Renal pelvis (tissue), 12 donors: Measurements from ENCODE around the gene NCOA7. TPM values are rescaled to one million over a fixed set of nuclear protein-coding genes. Genes with fewer than 3 reads are reported as not detected.

Experiments
- DNase-seq: peaks from one replicate; pipeline ENCODE4 v3.0.0-alpha.2; 2013
- long read RNA-seq, 16 experiments: transcript quantifications; one replicate each; lab custom pipeline, GENCODE V29; 2026
- polyA plus RNA-seq, 3 donors: library from polyadenylated mRNA; unstranded; fragments of 120-200 nt; gene quantifications; one replicate each; pipeline ENCODE4 v1.2.1, GENCODE V29; 2013; ENCODE audit not compliant: insufficient read length in 3 of 3

Gene NCOA7, protein sequence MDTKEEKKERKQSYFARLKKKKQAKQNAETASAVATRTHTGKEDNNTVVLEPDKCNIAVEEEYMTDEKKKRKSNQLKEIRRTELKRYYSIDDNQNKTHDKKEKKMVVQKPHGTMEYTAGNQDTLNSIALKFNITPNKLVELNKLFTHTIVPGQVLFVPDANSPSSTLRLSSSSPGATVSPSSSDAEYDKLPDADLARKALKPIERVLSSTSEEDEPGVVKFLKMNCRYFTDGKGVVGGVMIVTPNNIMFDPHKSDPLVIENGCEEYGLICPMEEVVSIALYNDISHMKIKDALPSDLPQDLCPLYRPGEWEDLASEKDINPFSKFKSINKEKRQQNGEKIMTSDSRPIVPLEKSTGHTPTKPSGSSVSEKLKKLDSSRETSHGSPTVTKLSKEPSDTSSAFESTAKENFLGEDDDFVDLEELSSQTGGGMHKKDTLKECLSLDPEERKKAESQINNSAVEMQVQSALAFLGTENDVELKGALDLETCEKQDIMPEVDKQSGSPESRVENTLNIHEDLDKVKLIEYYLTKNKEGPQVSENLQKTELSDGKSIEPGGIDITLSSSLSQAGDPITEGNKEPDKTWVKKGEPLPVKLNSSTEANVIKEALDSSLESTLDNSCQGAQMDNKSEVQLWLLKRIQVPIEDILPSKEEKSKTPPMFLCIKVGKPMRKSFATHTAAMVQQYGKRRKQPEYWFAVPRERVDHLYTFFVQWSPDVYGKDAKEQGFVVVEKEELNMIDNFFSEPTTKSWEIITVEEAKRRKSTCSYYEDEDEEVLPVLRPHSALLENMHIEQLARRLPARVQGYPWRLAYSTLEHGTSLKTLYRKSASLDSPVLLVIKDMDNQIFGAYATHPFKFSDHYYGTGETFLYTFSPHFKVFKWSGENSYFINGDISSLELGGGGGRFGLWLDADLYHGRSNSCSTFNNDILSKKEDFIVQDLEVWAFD
- polyA plus RNA-seq, result 10 to 100 TPM; 31.4 to 50.9 (median 42.6) TPM
- long read RNA-seq, donor 1, partial matches to known transcripts, result 0 of 1 reads
- long read RNA-seq, donor 1, other reads (novel, unspliced or antisense), result 0 of 1 reads
- long read RNA-seq, donor 2, result 0 reads
- long read RNA-seq, donor 3, partial matches to known transcripts, result 0 of 7 reads
- long read RNA-seq, donor 3, other reads (novel, unspliced or antisense), result 0 of 7 reads
- long read RNA-seq, donor 4, full-length matches to known transcripts, result 3 of 3 reads
- long read RNA-seq, donor 4, partial matches to known transcripts, result 0 of 3 reads
- long read RNA-seq, donor 4, other reads (novel, unspliced or antisense), result 0 of 3 reads
- long read RNA-seq, donor 5, partial matches to known transcripts, result 6 of 7 reads
- long read RNA-seq, donor 5, other reads (novel, unspliced or antisense), result 0 of 7 reads
- long read RNA-seq, donor 6, full-length matches to known transcripts, result 2 of 7 reads
- long read RNA-seq, donor 6, partial matches to known transcripts, result 5 of 7 reads
- long read RNA-seq, donor 6, other reads (novel, unspliced or antisense), result 0 of 7 reads
- long read RNA-seq, donor 7, full-length matches to known transcripts, result 2 of 2 reads
- long read RNA-seq, donor 7, partial matches to known transcripts, result 0 of 2 reads
- long read RNA-seq, donor 7, other reads (novel, unspliced or antisense), result 0 of 2 reads
- long read RNA-seq, donor 8, full-length matches to known transcripts, result 2 of 2 reads
- long read RNA-seq, donor 8, partial matches to known transcripts, result 0 of 2 reads
- long read RNA-seq, donor 8, other reads (novel, unspliced or antisense), result 0 of 2 reads
- long read RNA-seq, donor 9, partial matches to known transcripts, result 5 of 16 reads
- long read RNA-seq, donor 9, other reads (novel, unspliced or antisense), result 8 of 16 reads
- long read RNA-seq, donor 10, transcript NCOA7-205 (3 exons, 488 nt), result major isoform, 5 of 8 reads
- long read RNA-seq, donor 10, partial matches to known transcripts, result 0 of 8 reads
- long read RNA-seq, donor 10, other reads (novel, unspliced or antisense), result 0 of 8 reads
- long read RNA-seq, donor 11, partial matches to known transcripts, result 12 of 14 reads
- long read RNA-seq, donor 11, other reads (novel, unspliced or antisense), result 0 of 14 reads
- long read RNA-seq, donor 12, partial matches to known transcripts, result 0 of 2 reads
- long read RNA-seq, donor 12, other reads (novel, unspliced or antisense), result 0 of 2 reads
- long read RNA-seq, donor 13, partial matches to known transcripts, result 11 of 15 reads
- long read RNA-seq, donor 13, other reads (novel, unspliced or antisense), result 0 of 15 reads
- long read RNA-seq, donor 14, partial matches to known transcripts, result 6 of 19 reads
- long read RNA-seq, donor 14, other reads (novel, unspliced or antisense), result 6 of 19 reads
- long read RNA-seq, donor 15, full-length matches to known transcripts, result 22 of 27 reads
- long read RNA-seq, donor 15, partial matches to known transcripts, result 5 of 27 reads
- long read RNA-seq, donor 15, other reads (novel, unspliced or antisense), result 0 of 27 reads
- long read RNA-seq, donor 16, full-length matches to known transcripts, result 5 of 5 reads
- long read RNA-seq, donor 16, partial matches to known transcripts, result 0 of 5 reads
- long read RNA-seq, donor 16, other reads (novel, unspliced or antisense), result 0 of 5 reads

DNA sequence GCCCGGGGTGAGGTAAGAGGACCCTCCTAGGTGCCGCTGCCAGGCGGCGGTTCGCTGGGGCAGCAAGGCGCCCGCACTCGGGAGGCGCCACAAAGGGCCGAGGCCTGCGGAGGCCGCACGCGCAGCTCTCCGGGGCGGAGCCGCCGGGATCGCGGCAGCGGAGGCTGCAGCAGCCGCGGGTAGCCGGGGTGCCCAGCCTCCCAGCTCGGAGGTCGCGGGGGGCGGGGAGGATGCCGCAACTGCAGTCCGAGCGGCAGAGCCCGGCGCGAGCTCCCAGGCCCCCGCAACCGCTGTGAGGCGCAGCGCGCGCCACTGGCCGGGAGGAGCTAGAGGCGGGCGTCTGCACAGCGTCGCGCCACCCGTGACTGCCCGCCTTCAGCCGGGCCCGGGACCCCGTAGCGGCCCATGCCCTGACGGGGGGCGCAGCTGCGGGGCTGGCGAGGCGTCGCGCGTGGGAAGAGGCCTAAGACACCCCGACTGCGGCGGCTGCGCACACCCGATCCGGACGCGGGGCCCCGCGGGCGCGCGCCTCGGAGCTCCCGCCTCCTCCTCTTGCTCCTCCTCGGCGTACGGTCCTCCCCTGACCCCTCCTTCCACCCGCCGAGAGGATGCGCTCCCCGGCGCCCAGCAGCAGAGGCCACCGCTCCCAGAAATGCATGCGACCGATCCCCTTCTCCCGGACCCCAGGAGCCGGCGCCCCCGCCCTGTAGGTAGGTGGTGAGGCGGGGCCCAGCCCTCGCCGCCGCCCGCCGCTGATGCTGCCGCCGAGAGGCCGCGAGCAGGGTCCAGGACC is at the start of gene NCOA7:
Gene NCOA7 (plus strand): TSS at position 603 of the 793 bp plus-strand sequence. CDS start 24,395 bp downstream, outside the sequence.
- peak; percentile 83 for DNase-seq

DNA sequence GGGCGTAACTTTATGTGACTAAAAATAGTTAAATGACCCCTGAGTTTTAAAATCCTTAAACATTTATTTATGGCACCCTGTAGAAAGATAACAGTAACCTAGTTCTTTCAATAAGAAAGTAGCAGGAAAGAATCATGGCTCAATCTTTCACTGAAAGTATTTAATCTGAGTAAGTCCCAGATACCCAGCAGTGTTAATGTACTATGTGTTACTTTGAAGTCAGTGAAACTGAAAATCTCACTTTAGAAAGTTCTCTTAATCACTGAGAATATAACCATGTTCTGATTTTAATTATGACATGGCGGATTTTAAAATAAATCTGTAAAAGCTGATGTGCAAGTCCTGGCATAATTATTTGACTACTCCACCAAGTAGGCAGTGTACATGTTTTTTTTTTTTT is 49.4 kb upstream of the NCOA7 start:
- DNase-seq, result no peak

DNA sequence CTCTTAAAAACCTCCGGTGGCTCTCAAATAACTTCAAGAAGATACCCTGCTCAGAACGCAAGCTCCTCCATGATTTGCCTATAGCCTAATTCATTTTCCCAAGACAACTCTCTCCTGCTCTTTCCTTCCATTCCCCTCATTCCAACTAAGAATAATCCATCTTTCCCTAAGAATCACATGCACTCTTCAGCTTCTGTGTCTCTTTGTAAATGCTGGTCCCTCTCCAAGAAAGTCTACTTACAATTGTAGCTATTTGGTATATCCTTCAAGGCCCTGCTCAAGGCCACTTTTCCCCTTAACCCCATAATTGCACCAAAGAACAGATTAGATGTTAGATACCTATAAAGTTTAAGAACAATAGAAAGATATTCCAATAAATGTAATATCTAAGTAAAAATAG is 48.7 kb upstream of the NCOA7 start:
- no peak for DNase-seq

DNA sequence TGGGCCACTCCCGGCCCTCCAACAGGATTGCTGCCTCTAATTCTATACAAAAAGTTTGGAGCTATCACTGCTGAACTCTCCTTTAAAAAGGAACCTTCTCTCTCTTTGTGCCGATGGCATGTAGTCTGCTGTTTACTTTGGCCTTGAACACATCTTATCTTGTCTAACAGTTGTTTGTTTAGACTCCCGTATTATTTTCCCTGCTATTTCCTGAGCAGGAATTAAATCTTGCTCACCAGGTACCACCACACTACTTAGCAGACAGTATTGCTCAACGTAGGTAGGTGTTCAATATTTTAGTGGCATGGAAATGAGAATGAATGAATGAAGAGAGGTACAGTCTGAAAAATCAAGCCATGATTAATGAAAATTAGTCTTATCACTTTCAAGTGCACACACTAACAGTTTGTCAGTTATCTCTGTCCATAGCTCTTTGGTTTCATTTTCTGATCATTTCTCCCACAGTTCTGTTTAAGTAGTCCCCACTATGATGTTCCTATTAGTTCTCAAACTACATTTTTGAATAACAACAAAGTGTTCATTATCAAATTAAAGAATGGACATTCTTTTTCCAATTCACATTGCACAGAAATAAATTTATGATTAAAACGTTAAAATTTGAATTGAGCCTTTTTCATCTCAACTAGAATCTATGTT is 48.2 kb upstream of the NCOA7 start:
- DNase-seq, result no peak

DNA sequence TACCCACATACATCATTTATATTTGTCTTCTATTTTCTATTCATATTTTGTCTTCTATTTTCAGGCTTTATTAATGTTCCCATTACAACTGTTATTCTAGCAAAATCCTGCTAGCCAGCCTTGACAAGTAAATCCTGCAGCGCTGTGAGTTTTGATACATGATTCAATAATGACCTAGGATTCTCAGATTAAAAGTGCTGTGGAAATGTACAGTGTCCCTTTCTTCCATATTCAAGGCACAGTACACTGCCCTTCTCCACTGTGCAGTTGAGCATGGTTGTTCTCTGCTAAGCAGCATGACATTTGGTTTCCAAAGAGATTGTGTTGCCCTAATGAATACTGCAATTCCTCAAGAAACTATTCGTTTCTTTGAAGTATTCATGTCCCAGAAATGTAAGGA is 47.2 kb upstream of the NCOA7 start:
- DNase-seq, result no peak

DNA sequence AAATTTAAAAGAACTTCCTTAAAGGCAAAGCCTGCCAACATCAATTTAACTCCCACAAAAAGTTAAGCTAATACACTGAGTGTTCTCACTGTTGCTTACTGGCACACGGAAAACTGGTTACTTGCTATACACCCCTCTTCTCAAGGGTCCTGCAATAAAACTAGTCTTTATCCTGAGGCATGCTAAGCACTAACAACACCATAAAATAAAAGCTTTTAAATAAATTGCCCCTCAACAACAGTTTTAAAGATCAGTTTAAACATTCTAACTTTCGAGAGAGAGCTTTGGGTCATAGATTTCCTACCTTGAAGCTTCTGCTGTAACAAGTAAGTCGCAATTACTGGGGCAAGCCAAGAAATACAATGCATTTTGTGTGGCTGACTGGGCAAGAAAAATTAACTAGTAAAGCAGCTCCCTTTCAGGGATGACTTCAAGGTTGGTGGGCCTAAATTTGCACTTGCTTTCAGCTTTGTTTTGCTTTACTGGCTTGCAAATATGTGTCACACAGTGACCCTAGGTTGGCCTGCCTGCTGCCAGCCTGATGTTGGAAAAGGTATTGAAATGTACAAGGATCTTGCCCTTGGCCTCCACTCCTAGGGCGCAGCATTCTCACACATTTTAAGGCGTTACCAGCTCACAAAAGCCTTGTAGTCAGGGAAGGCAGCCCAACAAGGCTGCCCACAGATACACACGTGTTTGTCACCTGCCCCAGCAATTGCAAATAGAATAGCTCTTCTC is 45.3 kb upstream of the NCOA7 start:
- DNase-seq, result no peak

DNA sequence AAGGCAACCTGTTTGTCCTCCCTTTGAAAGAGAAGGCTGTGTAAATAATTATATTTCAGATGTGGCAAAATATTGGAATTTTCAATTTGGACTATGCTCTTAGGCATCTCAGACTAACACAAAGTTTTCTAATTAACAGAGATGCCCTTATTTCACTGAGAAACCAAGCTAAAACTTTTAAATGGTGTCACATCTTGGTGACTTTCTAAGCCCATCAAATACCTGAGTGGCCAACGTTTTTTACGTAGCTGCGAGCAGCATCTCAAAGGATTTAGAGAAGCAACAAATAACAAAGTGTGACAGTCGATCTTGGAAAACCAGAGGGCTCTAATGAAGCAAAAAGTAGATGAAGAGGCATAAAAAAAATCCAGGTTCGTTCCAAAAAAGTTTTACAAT is 44.7 kb upstream of the NCOA7 start:
- no peak for DNase-seq

DNA sequence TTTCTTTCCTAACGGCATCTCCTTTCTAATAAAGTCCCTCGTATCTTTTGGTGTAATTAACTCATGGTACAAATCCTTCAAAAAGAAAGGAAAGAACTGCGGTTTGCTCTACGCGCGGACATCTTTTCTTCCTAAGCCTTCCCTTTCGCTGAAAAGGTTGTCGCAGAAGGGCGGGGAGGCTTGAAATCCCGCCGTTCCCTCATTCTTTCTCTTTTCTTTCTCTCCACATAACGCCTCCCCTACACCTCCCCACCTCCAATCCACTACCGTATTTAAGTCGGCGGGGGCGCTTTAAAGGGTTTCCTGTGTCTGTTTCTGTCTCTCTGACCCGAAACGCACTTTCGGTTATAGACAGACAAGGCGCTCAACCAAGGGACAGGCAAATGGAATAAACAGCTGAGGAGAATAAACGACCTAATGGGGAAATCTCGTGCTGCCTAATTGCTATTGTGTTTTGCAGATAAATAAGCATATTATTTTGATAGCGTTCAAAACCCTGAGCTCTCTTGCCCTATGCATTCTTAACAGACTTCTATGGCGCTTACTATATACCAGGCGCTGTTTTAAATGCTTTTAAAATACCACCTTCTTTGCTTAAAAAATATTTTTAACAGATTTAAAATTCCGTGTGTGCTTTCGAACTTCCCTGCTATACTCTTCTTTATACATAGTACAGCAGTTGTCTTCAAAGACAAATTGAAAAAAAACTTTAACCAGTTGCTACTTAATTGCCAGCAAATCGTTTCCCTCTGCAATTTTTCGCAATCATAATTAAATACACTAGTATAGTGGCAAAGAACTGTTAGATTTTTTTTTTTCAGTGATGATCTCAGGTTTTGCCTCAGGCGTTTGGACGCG is 43.8 kb upstream of the NCOA7 start:
- DNase-seq, result peak; percentile 64

DNA sequence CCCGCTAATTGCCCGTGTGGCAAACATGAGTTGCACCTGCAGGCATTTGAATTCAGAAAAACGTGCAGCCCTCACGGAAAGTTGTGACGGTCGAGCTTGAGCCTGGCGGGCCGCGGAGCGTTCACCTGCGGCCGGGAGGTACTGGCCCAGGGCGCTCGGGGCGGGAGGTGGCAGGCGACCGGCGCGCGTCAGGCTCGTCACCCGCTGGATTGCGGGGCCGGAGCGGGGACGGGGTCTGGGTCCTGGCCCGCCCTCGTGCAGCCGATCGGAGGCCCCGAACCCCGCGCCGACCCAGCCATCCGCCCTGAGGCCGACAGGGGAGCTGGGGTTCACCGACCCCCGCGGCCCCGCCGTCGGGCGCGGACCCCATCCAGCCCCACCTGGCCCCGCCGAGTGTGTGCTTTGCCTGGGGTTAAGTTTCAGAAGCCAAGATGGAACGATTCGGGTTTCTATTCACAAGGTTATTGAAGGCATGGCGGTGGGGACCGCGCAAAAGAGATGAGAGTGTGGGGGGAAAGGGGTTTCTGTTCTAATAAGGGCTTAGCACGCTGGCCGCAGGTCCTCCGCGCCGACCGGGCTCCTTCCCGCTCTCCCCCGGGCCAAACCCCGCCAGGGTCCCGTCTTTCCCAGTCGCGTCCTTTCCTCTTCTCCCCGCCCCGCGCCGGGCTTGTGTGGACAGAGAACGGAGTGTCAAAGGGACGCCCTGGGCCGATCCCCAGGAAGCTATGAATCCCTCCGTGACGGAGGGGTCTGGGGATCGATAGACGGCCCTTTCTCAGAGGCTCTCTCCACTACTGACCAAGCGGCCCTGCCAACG is 43.0 kb upstream of the NCOA7 start:
- no peak for DNase-seq

DNA sequence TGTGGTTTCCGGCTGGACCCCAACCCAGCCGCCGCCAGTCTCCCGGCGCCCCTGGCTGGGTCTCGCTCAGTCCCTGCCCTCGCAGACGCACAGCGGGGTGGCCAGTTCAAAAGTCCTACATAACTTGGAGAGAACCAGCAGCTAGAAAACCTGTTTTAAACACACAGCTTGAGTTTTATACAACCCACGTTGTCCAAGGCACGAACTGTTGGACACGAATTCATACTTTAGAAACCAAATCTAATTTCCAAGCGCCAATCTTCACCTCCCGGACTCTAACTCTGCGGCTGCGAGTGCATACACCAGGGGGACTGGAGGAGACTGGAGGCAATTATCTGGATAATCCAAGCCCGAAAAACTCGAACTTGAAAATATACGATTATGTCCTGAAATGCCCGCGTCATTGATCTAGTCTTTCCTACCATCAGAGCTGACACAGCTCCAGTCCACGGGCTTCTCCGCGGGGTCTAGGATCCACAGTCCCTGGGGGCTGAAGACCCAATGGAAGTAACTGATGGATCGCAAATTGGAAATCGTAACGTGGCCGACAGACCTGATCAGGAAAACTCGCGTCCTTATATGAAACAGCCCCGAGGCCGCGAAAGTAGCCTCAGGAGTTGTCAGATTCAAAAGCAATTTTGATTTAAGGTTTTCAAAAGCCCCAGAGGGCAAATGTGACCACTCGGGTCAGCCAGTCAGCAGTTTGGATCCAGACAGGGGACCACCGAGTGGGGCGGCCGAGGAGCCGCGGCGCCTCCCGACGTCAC is 42.2 kb upstream of the NCOA7 start:
- no peak for DNase-seq

DNA sequence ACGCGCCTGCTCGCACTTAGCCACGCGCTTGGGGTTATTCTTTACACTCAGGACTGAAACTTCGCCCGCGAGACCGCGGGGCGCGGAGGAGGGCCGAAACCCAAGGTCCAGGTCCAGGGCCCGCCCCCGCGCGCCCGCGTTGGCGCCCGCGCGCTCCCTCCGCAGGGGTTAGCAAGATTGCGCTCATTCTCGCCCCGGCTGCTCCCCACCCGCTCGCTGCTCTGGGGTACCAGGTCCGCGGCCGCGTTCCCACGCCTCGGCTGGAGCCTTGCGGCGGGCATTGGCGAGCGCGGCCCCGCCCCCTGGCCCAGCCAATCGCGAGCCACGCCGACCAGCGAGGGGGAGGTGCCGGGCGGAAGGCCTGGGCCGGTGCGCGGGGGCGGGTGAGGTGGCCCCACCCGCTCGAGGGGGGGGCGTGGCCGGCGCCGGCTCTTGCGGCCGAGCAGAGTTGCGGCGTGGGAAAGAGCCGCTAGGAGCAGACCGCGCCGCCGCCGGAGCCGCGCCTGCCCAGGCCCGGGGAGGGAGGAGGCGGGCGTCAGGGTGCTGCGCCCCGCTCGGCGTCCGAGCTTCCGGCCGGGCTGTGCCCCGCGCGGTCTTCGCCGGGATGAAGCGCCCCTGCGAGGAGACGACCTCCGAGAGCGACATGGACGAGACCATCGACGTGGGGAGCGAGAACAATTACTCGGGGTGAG is 41.4 kb upstream of the NCOA7 start, which contains the start of gene HEY2:
Gene HEY2 (plus strand): TSS at position 460 of the 692 bp plus-strand sequence. CDS start 145 bp downstream, at position 605.
- peak; percentile 90 for DNase-seq

DNA sequence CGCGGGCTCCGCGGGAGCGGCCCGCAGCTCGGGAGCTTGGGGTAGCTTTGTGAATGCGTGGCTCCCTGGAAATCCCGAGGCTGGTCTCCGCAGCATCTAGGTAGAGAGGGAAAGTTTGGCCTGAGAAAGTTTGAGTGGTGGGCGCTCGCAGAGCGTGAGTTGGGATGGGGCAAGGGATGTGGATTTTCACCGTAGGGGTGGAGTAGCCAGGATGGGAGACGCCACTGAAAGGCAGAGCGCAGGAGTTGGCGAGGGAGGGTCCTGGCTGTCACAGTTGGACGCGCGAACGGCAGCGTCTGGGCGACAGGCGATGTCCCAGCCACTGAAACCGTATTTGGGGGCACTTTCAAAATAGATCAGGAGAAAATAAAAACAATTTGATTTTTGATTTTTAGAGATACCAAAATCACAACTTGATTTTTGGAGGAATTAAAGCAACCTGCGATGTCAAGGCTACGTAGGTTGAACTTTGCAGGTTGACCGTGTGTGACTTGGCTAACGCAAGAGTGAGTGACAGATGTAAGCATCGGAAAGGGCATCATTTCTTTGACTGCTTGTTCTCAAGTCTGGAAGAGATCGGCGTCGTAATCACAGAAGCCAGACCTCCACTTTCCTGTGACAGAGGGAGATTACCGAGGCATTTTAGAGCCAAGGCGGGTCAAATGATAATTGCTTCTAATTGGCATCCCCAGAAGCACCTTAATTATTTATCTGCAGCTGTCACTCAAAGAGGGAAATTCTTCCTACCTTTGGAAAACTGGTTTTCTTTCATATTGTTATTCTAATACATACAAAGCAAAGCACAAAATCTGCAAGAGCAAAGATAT is 40.7 kb upstream of the NCOA7 start:
- no peak for DNase-seq
